Panc1 (cell line): ENCODE data around the gene TEX54.

Experiments used
- POLR2AphosphoS5 ChIP-seq: IDR thresholded peaks from 2 replicates; pipeline ENCODE4 v1.6.1; 2012; ENCODE audit warnings: mild to moderate bottlenecking, low read depth, low read length, moderate library complexity
- TCF7L2 ChIP-seq: IDR thresholded peaks from 2 replicates; pipeline ENCODE4 v1.6.1; 2011; ENCODE audit warnings: mild to moderate bottlenecking, low read depth, low read length, inconsistent platforms
- TF ChIP-seq, protein P1 (sequence below): fragments of 450-650 bp; IDR thresholded peaks from 2 replicates; pipeline ENCODE4 v1.5.1; 2017; ENCODE audit warnings: mild to moderate bottlenecking

DNA sequence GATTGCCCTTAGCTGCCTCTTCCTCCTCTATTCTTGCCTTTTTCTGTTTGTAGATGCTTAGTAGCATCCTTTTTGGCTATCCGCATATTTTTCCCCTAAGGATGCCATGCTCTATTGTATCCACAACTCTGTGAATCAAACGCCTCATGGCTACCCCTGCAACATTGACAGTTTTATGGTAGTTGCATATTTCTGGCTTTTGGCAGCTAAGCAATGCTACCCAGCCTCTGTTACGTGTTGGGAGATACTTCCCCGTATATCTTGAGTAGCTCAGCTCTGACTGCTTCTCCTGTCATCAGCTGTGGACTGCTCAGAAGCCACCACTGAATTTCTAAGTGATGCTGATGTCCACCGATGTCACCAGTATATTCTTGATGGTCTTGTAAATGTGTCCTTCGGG lies 33.0 kb upstream of the TEX54 start:
- TF ChIP-seq, protein P1, sequence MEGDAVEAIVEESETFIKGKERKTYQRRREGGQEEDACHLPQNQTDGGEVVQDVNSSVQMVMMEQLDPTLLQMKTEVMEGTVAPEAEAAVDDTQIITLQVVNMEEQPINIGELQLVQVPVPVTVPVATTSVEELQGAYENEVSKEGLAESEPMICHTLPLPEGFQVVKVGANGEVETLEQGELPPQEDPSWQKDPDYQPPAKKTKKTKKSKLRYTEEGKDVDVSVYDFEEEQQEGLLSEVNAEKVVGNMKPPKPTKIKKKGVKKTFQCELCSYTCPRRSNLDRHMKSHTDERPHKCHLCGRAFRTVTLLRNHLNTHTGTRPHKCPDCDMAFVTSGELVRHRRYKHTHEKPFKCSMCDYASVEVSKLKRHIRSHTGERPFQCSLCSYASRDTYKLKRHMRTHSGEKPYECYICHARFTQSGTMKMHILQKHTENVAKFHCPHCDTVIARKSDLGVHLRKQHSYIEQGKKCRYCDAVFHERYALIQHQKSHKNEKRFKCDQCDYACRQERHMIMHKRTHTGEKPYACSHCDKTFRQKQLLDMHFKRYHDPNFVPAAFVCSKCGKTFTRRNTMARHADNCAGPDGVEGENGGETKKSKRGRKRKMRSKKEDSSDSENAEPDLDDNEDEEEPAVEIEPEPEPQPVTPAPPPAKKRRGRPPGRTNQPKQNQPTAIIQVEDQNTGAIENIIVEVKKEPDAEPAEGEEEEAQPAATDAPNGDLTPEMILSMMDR, result no peak
- TF ChIP-seq TCF7L2 (no peak), POLR2AphosphoS5 (no peak)
